A673 (cell line): Measurements from ENCODE around the gene FOXG1.

ENCODE experiments used
- CTCF ChIP-seq: fragments of 300-800, 200-600 bp; sonication (generic); conservative IDR thresholded peaks from 2 replicates; pipeline ENCODE4 v1.5.1; 2017; ENCODE audit warnings: low read depth, mild to moderate bottlenecking, antibody characterized with exemption, low read length, moderate library complexity, mixed read lengths
- EZH2 ChIP-seq: fragments of 200-600 bp; sonication (generic); IDR thresholded peaks from 2 replicates; pipeline ENCODE4 v1.6.1; 2017; ENCODE audit warnings: borderline replicate concordance, low read depth, mild to moderate bottlenecking, mixed read lengths, antibody characterized with exemption, low read length; ENCODE audit not compliant: poor library complexity, severe bottlenecking

GRCh38 chr14:28779456-28779855 is 12.9 kb downstream of the FOXG1 start:
- TF ChIP-seq CTCF (no peak), EZH2 (no peak)
